Upper lobe of left lung (tissue), 6 donors: ENCODE data around the gene KITLG. TPM values are rescaled to one million over a fixed set of nuclear protein-coding genes. Genes with fewer than 3 reads are reported as not detected.
"Not testable (repeated sequence)": the region's sequence is repeated elsewhere in the genome, so short reads cannot be mapped to it uniquely, and the experiment has no call there.

ENCODE experiments used
- ATAC-seq, 2 donors: fragments of 200-7000 bp; cut with Tn5 transposase; one replicate each; pipeline ENCODE4 v1.9.1; 2022; ENCODE audit warnings: mild to moderate bottlenecking in 2 of 2, moderate library complexity in 2 of 2; ENCODE audit not compliant: low FRiP score in 2 of 2
- DNase-seq, 2 donors: peaks; one replicate each; pipeline ENCODE4 v3.0.0-alpha.2; 2019 to 2020
- H3K27ac ChIP-seq, 4 donors: fragments of 200-600 bp; sonication (generic); one replicate each; pipeline ENCODE4 v1.5.1; 2016 to 2019
- H3K27me3 ChIP-seq, 4 donors: fragments of 200-600 bp; sonication (generic); one replicate each; pipeline ENCODE4 v1.5.1; 2017 to 2019
- H3K36me3 ChIP-seq, 4 donors: fragments of 200-600 bp; sonication (generic); one replicate each; pipeline ENCODE4 v1.5.1; 2016 to 2019
- H3K4me1 ChIP-seq, 4 donors: fragments of 200-600 bp; sonication (generic); one replicate each; pipeline ENCODE4 v1.5.1; 2018 to 2019
- H3K4me3 ChIP-seq, 4 donors: fragments of 200-600 bp; sonication (generic); one replicate each; pipeline ENCODE4 v1.5.1; 2017 to 2019; ENCODE audit warnings: mild to moderate bottlenecking in 2 of 4, moderate library complexity in 1 of 4
- H3K9me3 ChIP-seq, 4 donors: fragments of 200-600 bp; sonication (generic); one replicate each; pipeline ENCODE4 v1.5.1; 2018 to 2019
- CTCF ChIP-seq, 6 experiments: fragments of 450-650 bp in 4 of 6; fragments of 200-600 bp in 2 of 6; sonication (generic) in 2 of 6; IDR thresholded peaks; one replicate each; pipeline ENCODE4 v1.5.1; 2016 to 2019; ENCODE audit warnings: antibody characterized with exemption in 6 of 6
- EP300 ChIP-seq, 4 donors: sonication (generic); formaldehyde crosslinking; IDR thresholded peaks; one replicate each; pipeline ENCODE4 v1.5.1; 2017; ENCODE audit warnings: antibody characterized with exemption in 4 of 4, control low read depth in 2 of 4
- POLR2A ChIP-seq, 4 donors: fragments of 450-650 bp; IDR thresholded peaks; one replicate each; pipeline ENCODE4 v1.5.1; 2016 to 2017; ENCODE audit warnings: antibody characterized with exemption in 4 of 4, mild to moderate bottlenecking in 2 of 4
- POLR2AphosphoS5 ChIP-seq, 2 donors: sonication (generic); formaldehyde crosslinking; IDR thresholded peaks; one replicate each; pipeline ENCODE4 v1.5.1; 2017; ENCODE audit warnings: antibody characterized with exemption in 2 of 2
- WGBS, 2 donors: methylation state at CpG; one replicate each; pipeline ENCODE4 v1.1.5; 2017 to 2018; 5-methylcytosine and 5-hydroxymethylcytosine counted together
- total RNA-seq, 6 donors: library from RNA; depleted of rRNA in 4 of 6; stranded (reverse); fragments of >200 nt in 4 of 6; gene quantifications; one replicate each; pipeline versions ENCODE4 v1.1.0 to v1.2.1, GENCODE V29; 2016 to 2021
- donor health status: DM: no; HTN: no; CAD: no; lungs with moderate emphysema.
- donor health status: DM: no; HTN: yes; CAD: no; lungs with severe emphysema.

The KITLG gene
- total RNA-seq, 6 donors from 2014 or later = 10.2 to 72.7 (median 36.6) TPM

DNA sequence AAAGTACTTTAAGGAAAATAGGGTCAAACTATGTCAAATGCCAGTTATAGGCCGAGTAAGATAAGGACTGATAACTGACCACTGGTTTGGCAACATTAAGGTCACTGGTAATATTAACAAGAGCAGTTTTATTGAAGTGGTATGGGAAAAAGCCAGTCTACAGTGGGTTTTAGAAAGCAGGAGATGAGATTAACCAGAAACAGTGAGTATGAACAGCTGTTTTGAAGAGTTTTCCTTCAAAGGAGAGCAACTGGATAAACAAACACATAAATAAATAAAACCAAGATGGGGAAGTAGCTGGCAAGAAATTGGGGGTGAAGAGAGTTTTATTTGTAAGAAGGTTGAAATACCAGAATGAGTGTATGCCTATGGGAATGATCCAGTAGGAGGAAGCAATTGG is 30.3 kb downstream of the KITLG start:
- H3K4me3 ChIP-seq = no peak overlapping the region
- peaks cover 16 to 68% (median 43%) of the 10 kb centered on the region in 4 donors for H3K4me1 ChIP-seq
- no peak for ATAC-seq
- no peak for TF ChIP-seq CTCF (IDR thresholded peaks at IDR 0.05)
- TF ChIP-seq POLR2AphosphoS5 (IDR thresholded peaks at IDR 0.05) = no peak
- no peak for TF ChIP-seq EP300 (IDR thresholded peaks at IDR 0.05)
- TF ChIP-seq POLR2A (IDR thresholded peaks at IDR 0.05) = no peak
- no peaks in the 10 kb centered on the region for H3K9me3 ChIP-seq
- peak overlapping the region in 1 of 4 donors; percentile 28 for H3K27ac ChIP-seq
- DNase-seq = no peak
- peaks cover 0 to 5% (median 2%) of the 10 kb centered on the region in 4 donors for H3K36me3 ChIP-seq
- no peaks in the 10 kb centered on the region for H3K27me3 ChIP-seq
- 0 to 30% methylated on average over 1 of the region's 1 CpG for WGBS, 2 donors

DNA sequence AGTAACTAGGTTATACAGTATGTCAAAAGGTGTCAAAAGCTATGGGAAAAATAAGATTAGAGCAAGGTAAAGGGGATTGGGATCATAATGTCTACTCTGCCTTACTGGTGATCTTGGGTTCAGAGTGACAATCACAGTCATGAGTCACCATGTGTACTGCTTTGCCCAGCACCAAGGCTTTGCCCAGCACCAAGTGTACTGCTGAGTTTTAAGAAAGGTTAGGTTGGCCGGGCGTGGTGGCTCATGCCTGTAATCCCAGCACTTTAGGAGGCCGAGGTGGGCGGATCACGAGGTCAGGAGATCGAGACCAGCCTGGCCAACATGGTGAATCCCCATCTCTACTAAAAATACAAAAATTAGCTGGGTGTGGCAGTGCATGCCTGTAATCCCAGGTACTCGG is 32.3 kb downstream of the KITLG start:
- not testable (repeated sequence) for ATAC-seq, H3K27ac ChIP-seq, H3K27me3 ChIP-seq, H3K4me3 ChIP-seq, H3K9me3 ChIP-seq, DNase-seq
- peaks cover 0 to 15% (median 5%) of the 10 kb centered on the region in 4 donors for H3K36me3 ChIP-seq
- H3K4me1 ChIP-seq = peaks cover 4 to 48% (median 25%) of the 10 kb centered on the region in 4 donors
- WGBS, 2 donors = 95 to 100% methylated on average over 2 to 7 of the region's 7 CpGs

- H3K4me3 ChIP-seq = no peak overlapping the region
- no peak for DNase-seq
- no peak overlapping the region for H3K27ac ChIP-seq
- peaks cover 0 to 24% (median 6%) of the 10 kb centered on the region in 4 donors for H3K36me3 ChIP-seq
- ATAC-seq = no peak
- TF ChIP-seq CTCF (IDR thresholded peaks at IDR 0.05) = no peak
- no peak for TF ChIP-seq POLR2A (IDR thresholded peaks at IDR 0.05)
- TF ChIP-seq EP300 (IDR thresholded peaks at IDR 0.05) = no peak
- TF ChIP-seq POLR2AphosphoS5 (IDR thresholded peaks at IDR 0.05) = no peak
- 8 to 15% methylated on average over 2 of the region's 2 CpGs for WGBS, 2 donors
- no peaks in the 10 kb centered on the region for H3K27me3 ChIP-seq
- H3K4me1 ChIP-seq = peaks cover 4 to 37% (median 19%) of the 10 kb centered on the region in 4 donors
- H3K9me3 ChIP-seq = no peaks in the 10 kb centered on the region
Measured at GRCh38 chr12:88546853-88547252, 33.4 kb downstream of the KITLG start.

GRCh38 chr12:88546226-88546625 is 34.0 kb downstream of the KITLG start:
- H3K4me1 ChIP-seq = peaks cover 4 to 34% (median 21%) of the 10 kb centered on the region in 4 donors
- no peaks in the 10 kb centered on the region for H3K27me3 ChIP-seq
- no peak overlapping the region for H3K27ac ChIP-seq
- ATAC-seq (no peak), DNase-seq (no peak)
- no peaks in the 10 kb centered on the region for H3K9me3 ChIP-seq
- 57 to 71% methylated on average over 2 of the region's 2 CpGs for WGBS, 2 donors
- no peak overlapping the region for H3K4me3 ChIP-seq
- TF ChIP-seq EP300 (IDR thresholded peaks at IDR 0.05) = no peak
- TF ChIP-seq POLR2AphosphoS5 (IDR thresholded peaks at IDR 0.05) = no peak
- peaks cover 0 to 24% (median 6%) of the 10 kb centered on the region in 4 donors for H3K36me3 ChIP-seq

DNA sequence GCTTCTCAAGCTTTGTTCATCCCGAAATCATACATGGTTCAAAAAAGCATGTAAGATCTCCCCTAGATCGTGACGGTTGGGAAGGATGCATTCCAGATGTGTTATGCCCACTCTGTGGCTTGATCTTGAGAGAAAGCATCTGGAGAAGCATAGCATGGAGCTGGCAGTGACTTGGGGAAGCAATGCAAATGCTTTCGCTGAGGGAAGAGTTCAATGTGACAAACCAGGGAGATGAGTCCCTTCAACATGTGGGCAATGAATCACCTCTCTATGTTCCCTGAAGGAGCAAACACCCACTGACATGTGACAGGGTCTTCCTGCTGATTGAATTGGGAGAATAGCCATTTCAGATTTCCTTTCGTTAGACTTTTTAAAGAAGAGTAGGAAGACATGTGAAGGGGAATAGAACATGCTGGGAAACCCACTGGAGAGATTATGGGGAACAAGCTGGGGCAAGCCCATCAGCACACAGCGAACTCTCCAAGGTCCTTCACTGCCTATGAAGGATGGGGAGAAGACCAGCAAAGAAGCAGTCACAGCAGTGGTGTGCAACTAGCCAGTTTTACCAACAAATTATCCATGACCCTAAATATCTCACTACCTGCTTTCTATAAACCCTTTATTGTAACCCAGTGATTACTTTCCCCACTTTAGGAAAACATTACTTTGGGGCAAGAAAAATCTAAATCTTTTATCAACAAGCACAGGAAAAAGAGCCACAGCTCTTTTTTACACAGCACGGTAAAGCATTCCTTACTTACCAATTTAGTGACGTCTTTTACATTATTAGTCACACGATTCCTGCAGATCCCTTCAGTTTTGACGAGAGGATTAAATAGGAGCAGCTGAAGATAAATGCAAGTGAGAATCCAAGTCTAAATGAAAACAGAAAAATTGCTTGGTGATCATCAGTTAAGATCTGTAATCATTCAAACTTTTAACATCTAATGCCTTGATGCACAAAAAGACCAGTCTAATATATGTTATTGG is 35.0 kb downstream of the KITLG start:
- H3K4me3 ChIP-seq = no peak overlapping the region
- DNase-seq = no peak
- peak overlapping the region in 2 of 4 donors; percentile 33 to 38 for H3K27ac ChIP-seq
- TF ChIP-seq POLR2AphosphoS5 (IDR thresholded peaks at IDR 0.05) (no peak), CTCF (IDR thresholded peaks at IDR 0.05) (no peak), POLR2A (IDR thresholded peaks at IDR 0.05) (no peak), EP300 (IDR thresholded peaks at IDR 0.05) (no peak)
- no peaks in the 10 kb centered on the region for H3K9me3 ChIP-seq
- no peaks in the 10 kb centered on the region for H3K27me3 ChIP-seq
- ATAC-seq = no peak
- peaks cover 0 to 27% (median 6%) of the 10 kb centered on the region in 4 donors for H3K36me3 ChIP-seq
- peaks cover 4 to 31% (median 17%) of the 10 kb centered on the region in 4 donors for H3K4me1 ChIP-seq
- WGBS, 2 donors = 84 to 89% methylated on average over 10 of the region's 10 CpGs
